Tibial nerve (tissue), 4 donors: ENCODE measurements around the gene ORAI1. TPM values are rescaled to one million over a fixed set of nuclear protein-coding genes. Genes with fewer than 3 reads are reported as not detected.
"Not testable (repeated sequence)": the region's sequence is repeated elsewhere in the genome, so short reads cannot be mapped to it uniquely, and the experiment has no call there.

ENCODE experiments used
- DNase-seq, 2 donors: peaks; one replicate each; pipeline ENCODE4 v3.0.0-alpha.2; 2019; ENCODE audit warnings: low spot score in 2 of 2
- H3K27ac ChIP-seq, 4 donors: fragments of 200-600 bp; sonication (generic) in 3 of 4; one replicate each; pipeline ENCODE4 v1.5.1; 2017 to 2019; ENCODE audit warnings: mild to moderate bottlenecking in 1 of 4
- H3K27me3 ChIP-seq, 2 donors: fragments of 200-600 bp; sonication (generic) in 1 of 2; one replicate each; pipeline versions ENCODE4 v1.5.1 to v1.6.0; 2017 to 2019
- H3K36me3 ChIP-seq, 3 donors: fragments of 200-600 bp; sonication (generic); one replicate each; pipeline ENCODE4 v1.5.1; 2018 to 2019
- H3K4me1 ChIP-seq, 4 donors: fragments of 200-600 bp; sonication (generic) in 3 of 4; one replicate each; pipeline ENCODE4 v1.5.1; 2017 to 2019
- H3K4me3 ChIP-seq, 4 donors: fragments of 200-600 bp; sonication (generic) in 3 of 4; one replicate each; pipeline ENCODE4 v1.5.1; 2017 to 2019; ENCODE audit warnings: mild to moderate bottlenecking in 1 of 4, moderate library complexity in 1 of 4
- H3K9me3 ChIP-seq, 4 donors: fragments of 200-600 bp; sonication (generic) in 3 of 4; one replicate each; pipeline ENCODE4 v1.5.1; 2017 to 2019
- CTCF ChIP-seq, 5 experiments: fragments of 200-600 bp in 3 of 5; fragments of 450-650 bp in 2 of 5; sonication (generic) in 3 of 5; IDR thresholded peaks; one replicate each; pipeline ENCODE4 v1.5.1; 2016 to 2019; ENCODE audit warnings: antibody characterized with exemption in 5 of 5, mild to moderate bottlenecking in 3 of 5, moderate library complexity in 2 of 5
- EP300 ChIP-seq, 2 donors: sonication (generic); formaldehyde crosslinking; IDR thresholded peaks; one replicate each; pipeline ENCODE4 v1.6.1; 2017; ENCODE audit warnings: antibody characterized with exemption in 2 of 2, mild to moderate bottlenecking in 1 of 2
- POLR2A ChIP-seq, 2 donors: fragments of 450-650 bp; IDR thresholded peaks; one replicate each; pipeline ENCODE4 v1.6.1; 2017; ENCODE audit warnings: antibody characterized with exemption in 2 of 2, mild to moderate bottlenecking in 2 of 2, moderate library complexity in 2 of 2
- WGBS, 2 donors: methylation state at CpG; one replicate each; pipeline ENCODE4 v1.1.5; 2018; 5-methylcytosine and 5-hydroxymethylcytosine counted together
- total RNA-seq, 4 donors: library from RNA; depleted of rRNA; stranded (reverse); fragments of >200 nt; gene quantifications; one replicate each; pipeline ENCODE4 v1.1.0, GENCODE V29; 2016

The ORAI1 gene
- total RNA-seq, 4 donors from 2014 or later, result 5.9 to 13.2 (median 10.4) TPM

GRCh38 chr12:121632069-121632970, 6.0 kb downstream of the ORAI1 start:
- peaks cover 0 to 64% (median 55%) of the 10 kb centered on the region in 4 donors for H3K4me1 ChIP-seq
- no peaks in the 10 kb centered on the region for H3K27me3 ChIP-seq

DNA sequence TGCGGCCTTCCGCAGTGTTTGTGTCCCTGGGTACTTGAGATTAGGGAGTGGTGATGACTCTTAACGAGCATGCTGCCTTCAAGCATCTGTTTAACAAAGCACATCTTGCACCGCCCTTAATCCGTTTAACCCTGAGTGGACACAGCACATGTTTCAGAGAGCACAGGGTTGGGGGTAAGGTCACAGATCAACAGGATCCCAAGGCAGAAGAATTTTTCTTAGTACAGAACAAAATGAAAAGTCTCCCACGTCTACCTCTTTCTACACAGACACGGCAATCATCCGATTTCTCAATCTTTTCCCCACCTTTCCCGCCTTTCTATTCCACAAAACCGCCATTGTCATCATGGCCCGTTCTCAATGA, 7.5 kb downstream of the ORAI1 start:
- not testable (repeated sequence) for H3K36me3 ChIP-seq, H3K4me3 ChIP-seq, H3K9me3 ChIP-seq, DNase-seq, H3K27me3 ChIP-seq, H3K27ac ChIP-seq
- peaks cover 0 to 49% (median 41%) of the 10 kb centered on the region in 4 donors for H3K4me1 ChIP-seq
- 77 to 79% methylated on average over 6 of the region's 11 CpGs for WGBS, 2 donors

More at GRCh38 chr12:121632069-121632970, 6.0 kb downstream of the ORAI1 start:
- H3K4me3 ChIP-seq, result no peak overlapping the region
- H3K36me3 ChIP-seq, result no peaks in the 10 kb centered on the region
- no peaks in the 10 kb centered on the region for H3K9me3 ChIP-seq
- no peak for DNase-seq
- 44 to 49% methylated on average over 11 of the region's 11 CpGs for WGBS, 2 donors
- H3K27ac ChIP-seq, result peak overlapping the region in 3 of 4 donors; percentile 16 to 57 (median 45)
- TF ChIP-seq CTCF (IDR thresholded peaks at IDR 0.05), result no peak
- no peak for TF ChIP-seq POLR2A (IDR thresholded peaks at IDR 0.05)
- TF ChIP-seq EP300 (IDR thresholded peaks at IDR 0.05), result no peak

DNA sequence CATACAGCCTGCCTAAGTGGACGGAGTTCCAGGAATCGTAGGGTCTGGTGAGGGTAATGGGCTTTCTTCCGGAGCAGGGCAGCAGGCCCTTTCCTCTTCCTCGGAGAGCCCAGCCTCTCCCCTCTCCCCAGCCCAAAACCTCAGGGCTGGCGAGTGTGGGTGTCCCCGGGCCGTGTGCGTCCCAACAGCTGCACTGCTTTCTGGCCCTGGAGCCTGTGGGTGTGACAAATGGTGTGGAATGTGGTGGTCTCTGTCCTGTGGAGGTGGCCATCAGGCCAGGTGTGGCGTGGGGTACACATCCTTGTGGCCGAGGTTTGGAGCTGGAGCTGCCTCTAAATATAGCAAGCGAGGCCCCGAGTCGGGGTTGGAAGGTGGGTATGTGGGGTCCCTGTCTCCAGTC, 8.5 kb downstream of the ORAI1 start:
- Histone ChIP-seq H3K4me3 (no peak overlapping the region), H3K27me3 (no peaks in the 10 kb centered on the region), H3K36me3 (no peaks in the 10 kb centered on the region), H3K4me1 (peaks cover 0 to 39% (median 31%) of the 10 kb centered on the region in 4 donors), H3K27ac (peak overlapping the region in 1 of 4 donors; percentile 36), H3K9me3 (no peaks in the 10 kb centered on the region)
- TF ChIP-seq POLR2A (IDR thresholded peaks at IDR 0.05) (no peak), EP300 (IDR thresholded peaks at IDR 0.05) (no peak), CTCF (IDR thresholded peaks at IDR 0.05) (no peak)
- no peak for DNase-seq
- WGBS, 2 donors, result 56 to 62% methylated on average over 13 of the region's 13 CpGs

GRCh38 chr12:121637231-121637914, 11.0 kb downstream of the ORAI1 start:
- peaks cover 0 to 13% (median 10%) of the 10 kb centered on the region in 4 donors for H3K4me1 ChIP-seq
- H3K9me3 ChIP-seq, result no peaks in the 10 kb centered on the region
- H3K27me3 ChIP-seq, result no peaks in the 10 kb centered on the region
- no peak overlapping the region for H3K4me3 ChIP-seq
- no peak for DNase-seq
- 65 to 76% methylated on average over 9 to 10 of the region's 10 CpGs for WGBS, 2 donors
- peak overlapping the region in 2 of 4 donors; percentile 1 to 45 for H3K27ac ChIP-seq
- peaks cover 0 to 19% (median 0%) of the 10 kb centered on the region in 3 donors for H3K36me3 ChIP-seq
- TF ChIP-seq EP300 (IDR thresholded peaks at IDR 0.05), result no peak
- no peak for TF ChIP-seq CTCF (IDR thresholded peaks at IDR 0.05)
- no peak for TF ChIP-seq POLR2A (IDR thresholded peaks at IDR 0.05)

DNA sequence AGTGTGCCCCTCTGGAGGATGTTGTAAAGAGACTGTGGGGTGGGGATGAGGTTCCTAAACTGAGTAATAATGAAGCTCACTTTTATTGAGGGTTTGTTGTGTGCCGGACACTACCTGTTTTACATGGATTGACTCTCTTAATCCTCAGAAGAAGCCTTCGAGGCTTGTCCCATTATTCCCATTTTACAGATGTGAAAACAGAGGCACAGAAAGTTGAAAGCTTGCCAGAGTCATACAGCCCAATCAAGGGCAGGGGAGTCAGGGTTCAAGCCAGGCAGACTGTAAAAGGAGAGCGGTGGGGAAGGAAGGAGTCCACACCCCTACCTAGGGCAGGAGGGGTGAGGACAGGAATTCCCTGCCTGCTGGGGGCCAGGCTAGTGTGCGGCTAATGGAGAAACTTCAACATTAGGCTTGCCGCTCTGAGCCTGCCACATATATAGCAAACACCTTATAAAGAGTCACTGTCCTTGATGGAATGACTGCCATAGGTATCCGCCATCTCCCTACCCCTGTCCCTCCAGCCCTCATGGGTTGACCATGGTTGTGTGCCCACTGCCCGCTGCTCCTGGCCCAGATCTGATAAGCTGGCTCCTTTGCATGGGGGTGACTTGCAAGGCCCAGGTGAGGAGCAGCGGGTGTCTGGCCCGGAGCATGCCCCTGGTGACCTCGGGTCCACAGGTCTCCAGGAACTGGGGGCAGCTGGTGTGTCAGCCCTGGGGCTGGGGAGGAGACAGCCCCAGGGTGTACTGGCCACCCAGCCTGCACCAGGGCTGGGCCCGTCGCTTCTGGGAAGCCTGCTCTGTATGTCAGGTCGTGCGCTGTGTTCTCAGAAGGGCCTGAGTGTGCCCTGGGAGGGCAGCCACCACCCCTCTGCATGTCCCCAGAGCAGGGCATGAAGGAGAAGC, 12.2 kb downstream of the ORAI1 start:
- Histone ChIP-seq H3K4me1 (peaks cover 0 to 3% (median 0%) of the 10 kb centered on the region in 4 donors), H3K4me3 (no peak overlapping the region), H3K36me3 (peaks cover 0 to 23% (median 0%) of the 10 kb centered on the region in 3 donors), H3K27me3 (no peaks in the 10 kb centered on the region), H3K9me3 (no peaks in the 10 kb centered on the region), H3K27ac (no peak overlapping the region)
- DNase-seq, result no peak
- 87 to 91% methylated on average over 10 to 14 of the region's 14 CpGs for WGBS, 2 donors
- TF ChIP-seq CTCF (IDR thresholded peaks at IDR 0.05) (no peak), EP300 (IDR thresholded peaks at IDR 0.05) (no peak), POLR2A (IDR thresholded peaks at IDR 0.05) (no peak)
